Measurements from ENCODE around the gene SESTD1.

DNA sequence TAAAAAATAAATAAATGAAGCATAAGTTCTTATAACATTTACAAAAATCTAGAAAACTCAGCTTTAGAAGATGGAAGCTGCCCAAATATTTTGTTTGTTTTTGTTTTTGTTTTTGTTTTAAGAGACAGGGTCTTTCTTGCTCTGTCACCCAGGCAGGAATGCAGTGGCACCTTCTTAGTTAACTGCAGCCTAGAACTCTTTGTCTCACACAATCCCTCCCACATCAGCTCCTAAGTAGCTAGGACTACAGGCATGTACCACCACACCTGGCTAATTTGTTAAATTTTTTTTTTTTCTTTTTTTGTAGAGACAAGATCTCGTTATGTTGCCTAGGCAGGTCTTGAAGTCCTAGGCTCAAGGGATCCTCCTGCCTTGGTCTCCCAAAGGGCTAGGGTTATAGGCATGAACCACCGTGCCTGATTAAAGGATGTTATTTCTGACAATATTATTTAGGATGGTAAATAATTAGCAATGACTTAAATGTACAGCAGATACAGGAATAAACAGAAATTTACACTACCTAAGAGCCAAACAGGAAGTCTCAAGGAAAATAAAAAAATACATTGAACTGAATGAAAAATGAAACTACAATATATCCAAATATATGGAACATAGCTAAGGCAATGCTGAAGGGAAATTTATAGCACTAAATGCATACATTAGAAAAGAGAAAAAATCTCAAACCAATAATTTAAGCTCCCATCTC lies 17.2 kb downstream of the SESTD1 start:
- TF ChIP-seq CTCF (IDR thresholded peaks at IDR 0.05) (no peak), POLR2A (IDR thresholded peaks at IDR 0.05) (no peak)

Measured in heart left ventricle (tissue), 13 donors.